Thymus (tissue), 11 donors: ENCODE data around the gene DMD. TPM values are rescaled to one million over a fixed set of nuclear protein-coding genes. Genes with fewer than 3 reads are reported as not detected.

Source experiments
- DNase-seq, 9 donors: peaks; one replicate each; pipeline ENCODE4 v3.0.0-alpha.2; 2013; ENCODE audit warnings: low spot score in 9 of 9, low read depth in 6 of 9, missing footprints in 1 of 9
- H3K27ac ChIP-seq, 2 donors: one replicate each; pipeline ENCODE4 v1.5.1; 2013; ENCODE audit warnings: control low read depth in 1 of 2, low read depth in 1 of 2, low read length in 1 of 2, mild to moderate bottlenecking in 1 of 2, moderate library complexity in 1 of 2
- H3K27me3 ChIP-seq, 2 donors: one replicate each; pipeline ENCODE4 v1.5.1; 2013; ENCODE audit warnings: low read length in 1 of 2; ENCODE audit not compliant: control insufficient read depth in 2 of 2, insufficient read depth in 1 of 2
- H3K36me3 ChIP-seq, 2 donors: one replicate each; pipeline ENCODE4 v1.5.1; 2013; ENCODE audit warnings: low read length in 1 of 2, mild to moderate bottlenecking in 1 of 2, moderate library complexity in 1 of 2; ENCODE audit not compliant: control insufficient read depth in 2 of 2, insufficient read depth in 2 of 2
- H3K4me1 ChIP-seq, 2 donors: one replicate each; pipeline ENCODE4 v1.5.1; 2013; ENCODE audit warnings: low read length in 2 of 2; ENCODE audit not compliant: control insufficient read depth in 2 of 2, insufficient read depth in 2 of 2
- H3K4me3 ChIP-seq, 2 donors: one replicate each; pipeline ENCODE4 v1.5.1; 2013; ENCODE audit warnings: low read length in 2 of 2, control low read depth in 1 of 2, mild to moderate bottlenecking in 1 of 2
- H3K9me3 ChIP-seq, 2 donors: one replicate each; pipeline ENCODE4 v1.5.1; 2013; ENCODE audit warnings: low read length in 1 of 2, mild to moderate bottlenecking in 1 of 2; ENCODE audit not compliant: control insufficient read depth in 2 of 2, insufficient read depth in 1 of 2
- WGBS: extraction: QIAGEN DNeasy Blood & Tissue Kit; methylation state at CpG from one replicate; pipeline ENCODE4 v1.1.7; 2013; 5-methylcytosine and 5-hydroxymethylcytosine counted together
- polyA plus RNA-seq: library from polyadenylated mRNA; stranded (reverse); fragments of 200-250 nt; gene quantifications from one replicate; pipeline ENCODE4 v1.2.3, GENCODE V29; 2013
- total RNA-seq: library from RNA; stranded (reverse); fragments of 120-200 nt; gene quantifications from one replicate; pipeline ENCODE4 v1.2.4, GENCODE V29; 2013
- donor health status: healthy.

DMD gene
- total and polyA plus RNA-seq, 2 donors = 4.7 to 5.7 TPM

- Histone ChIP-seq H3K27ac (no peak overlapping the region), H3K4me3 (no peak overlapping the region), H3K4me1 (no peaks in the 10 kb centered on the region), H3K36me3 (no peaks in the 10 kb centered on the region), H3K27me3 (no peaks in the 10 kb centered on the region), H3K9me3 (no peaks in the 10 kb centered on the region)
- 100% methylated on average over 1 of the region's 1 CpG for WGBS
- no peak for DNase-seq
Observed at GRCh38 chrX:31350808-31351074, 1860.6 kb downstream of the DMD start.

DNA sequence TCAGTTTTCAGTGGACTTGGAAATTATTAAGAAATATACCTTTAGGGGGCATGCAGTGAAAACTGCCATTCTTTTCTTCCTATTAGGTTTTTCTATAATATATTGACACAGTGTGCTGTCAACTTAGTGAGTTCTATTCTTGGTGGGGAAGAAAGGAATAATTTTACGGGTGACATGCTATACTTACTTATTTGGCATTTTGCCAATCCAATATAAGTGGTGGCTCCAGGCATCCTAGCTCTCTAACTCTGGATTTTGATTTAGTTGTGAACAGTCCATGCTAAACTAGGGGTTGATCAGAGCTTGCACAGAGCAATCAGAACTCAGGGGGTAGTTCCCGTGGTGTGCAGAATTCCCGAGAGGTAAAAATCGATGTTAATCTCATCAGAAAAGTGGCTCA, 1861.8 kb downstream of the DMD start:
- Histone ChIP-seq H3K4me3 (no peak overlapping the region), H3K27ac (no peak overlapping the region), H3K4me1 (no peaks in the 10 kb centered on the region), H3K36me3 (no peaks in the 10 kb centered on the region), H3K27me3 (no peaks in the 10 kb centered on the region), H3K9me3 (no peaks in the 10 kb centered on the region)
- no peak for DNase-seq
- WGBS = 95% methylated on average over 4 of the region's 4 CpGs

- H3K4me3 ChIP-seq = no peak overlapping the region
- 96% methylated on average over 4 of the region's 4 CpGs for WGBS
- H3K27me3 ChIP-seq = no peaks in the 10 kb centered on the region
- H3K27ac ChIP-seq = no peak overlapping the region
- H3K4me1 ChIP-seq = no peaks in the 10 kb centered on the region
- no peak for DNase-seq
- no peaks in the 10 kb centered on the region for H3K9me3 ChIP-seq
- no peaks in the 10 kb centered on the region for H3K36me3 ChIP-seq
Observed at GRCh38 chrX:31340587-31340986, 1870.8 kb downstream of the DMD start.

DNA sequence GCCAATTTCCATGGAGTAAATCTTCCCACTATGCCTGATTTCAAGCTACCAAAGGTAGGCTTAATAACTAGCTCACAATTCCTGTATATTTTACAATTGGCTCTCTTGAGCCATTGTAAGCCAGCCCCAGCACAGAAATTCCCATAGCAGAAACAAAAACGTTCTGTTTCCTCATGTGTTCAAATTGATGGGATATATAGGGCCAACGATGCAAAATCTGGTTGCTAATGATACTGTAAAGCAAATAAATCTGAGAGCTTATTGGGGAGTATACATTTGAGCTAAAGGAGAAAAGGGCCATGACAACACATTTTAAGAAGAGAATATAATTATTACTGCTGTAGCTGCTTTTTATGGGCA, 1872.4 kb downstream of the DMD start:
- Histone ChIP-seq H3K27ac (no peak overlapping the region), H3K36me3 (no peaks in the 10 kb centered on the region), H3K4me1 (no peaks in the 10 kb centered on the region), H3K9me3 (no peaks in the 10 kb centered on the region), H3K27me3 (no peaks in the 10 kb centered on the region), H3K4me3 (no peak overlapping the region)
- WGBS = 73% methylated on average over 2 of the region's 2 CpGs
- no peak for DNase-seq

GRCh38 chrX:31337332-31337731, 1874.0 kb downstream of the DMD start:
- Histone ChIP-seq H3K9me3 (no peaks in the 10 kb centered on the region), H3K36me3 (no peaks in the 10 kb centered on the region), H3K27me3 (no peaks in the 10 kb centered on the region), H3K4me3 (no peak overlapping the region), H3K27ac (no peak overlapping the region), H3K4me1 (no peaks in the 10 kb centered on the region)
- DNase-seq = no peak
- WGBS = 92% methylated on average over 2 of the region's 2 CpGs

GRCh38 chrX:31336419-31336818, 1874.9 kb downstream of the DMD start:
- Histone ChIP-seq H3K9me3 (no peaks in the 10 kb centered on the region), H3K27me3 (no peaks in the 10 kb centered on the region), H3K4me3 (no peak overlapping the region), H3K36me3 (no peaks in the 10 kb centered on the region), H3K27ac (no peak overlapping the region), H3K4me1 (no peaks in the 10 kb centered on the region)
- WGBS = 85% methylated on average over 2 of the region's 2 CpGs
- no peak for DNase-seq

DNA sequence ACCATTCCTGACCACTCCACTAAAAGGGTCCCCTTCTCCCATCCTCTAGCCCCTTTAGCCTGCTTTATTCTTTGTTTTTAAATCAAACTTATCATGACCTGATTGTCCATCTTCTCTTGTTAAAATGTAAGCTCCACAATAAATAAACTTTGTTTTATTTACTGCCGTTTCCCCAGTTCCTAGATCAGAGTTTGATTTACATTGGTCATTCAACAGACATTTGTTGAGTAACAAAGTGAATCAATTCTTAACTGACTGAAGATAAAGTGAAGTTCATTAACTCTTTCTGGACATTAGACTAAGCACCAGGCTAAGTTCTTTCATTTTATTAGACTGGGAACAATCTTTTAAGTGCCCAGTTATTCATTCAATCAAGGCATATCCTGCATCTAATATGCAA, 1876.4 kb downstream of the DMD start:
- Histone ChIP-seq H3K36me3 (no peaks in the 10 kb centered on the region), H3K4me3 (no peak overlapping the region), H3K9me3 (no peaks in the 10 kb centered on the region), H3K27ac (no peak overlapping the region), H3K4me1 (no peaks in the 10 kb centered on the region), H3K27me3 (no peaks in the 10 kb centered on the region)
- 95% methylated on average over 1 of the region's 1 CpG for WGBS
- DNase-seq = no peak

GRCh38 chrX:31333165-31333831, 1878.1 kb downstream of the DMD start:
- Histone ChIP-seq H3K4me1 (no peaks in the 10 kb centered on the region), H3K27me3 (no peaks in the 10 kb centered on the region), H3K36me3 (no peaks in the 10 kb centered on the region), H3K27ac (no peak overlapping the region), H3K4me3 (no peak overlapping the region), H3K9me3 (no peaks in the 10 kb centered on the region)
- WGBS = 85% methylated on average over 4 of the region's 4 CpGs
- no peak for DNase-seq

GRCh38 chrX:31331928-31332327, 1879.4 kb downstream of the DMD start:
- Histone ChIP-seq H3K27me3 (no peaks in the 10 kb centered on the region), H3K36me3 (no peaks in the 10 kb centered on the region), H3K4me3 (no peak overlapping the region), H3K4me1 (no peaks in the 10 kb centered on the region), H3K9me3 (no peaks in the 10 kb centered on the region), H3K27ac (no peak overlapping the region)
- 95% methylated on average over 5 of the region's 5 CpGs for WGBS
- no peak for DNase-seq

GRCh38 chrX:31331015-31331414, 1880.3 kb downstream of the DMD start:
- no peak overlapping the region for H3K27ac ChIP-seq
- no peaks in the 10 kb centered on the region for H3K4me1 ChIP-seq
- no peaks in the 10 kb centered on the region for H3K9me3 ChIP-seq
- 94% methylated on average over 1 of the region's 1 CpG for WGBS
- no peaks in the 10 kb centered on the region for H3K36me3 ChIP-seq
- H3K4me3 ChIP-seq = no peak overlapping the region
- DNase-seq = no peak
- H3K27me3 ChIP-seq = no peaks in the 10 kb centered on the region
